CD8-positive, alpha-beta memory T cell (primary cell): Measurements from ENCODE around the gene YWHAE. TPM values are rescaled to one million over a fixed set of nuclear protein-coding genes. Genes with fewer than 3 reads are reported as not detected.
"Not testable (repeated sequence)": the region's sequence is repeated elsewhere in the genome, so short reads cannot be mapped to it uniquely, and the experiment has no call there.

ENCODE experiments used
- CTCF ChIA-PET: fragments of 350-600 bp; sonication (Branson Sonifier 250); formaldehyde crosslinking; loops from one replicate; lab custom pipeline; 2021; ENCODE audit warnings: antibody characterized with exemption; lab: Charles Lee
- POLR2A ChIA-PET: fragments of 350-600 bp; sonication (Branson Sonifier 250); formaldehyde crosslinking; loops from one replicate; lab custom pipeline; 2021; ENCODE audit warnings: antibody characterized with exemption; lab: Charles Lee
- DNase-seq, 5 donors: peaks; one replicate each; pipeline versions ENCODE4 v3.0.0 to v3.0.0-alpha.2; 2020 to 2022; ENCODE audit warnings: mixed read lengths in 1 of 5
- H3K27ac ChIP-seq: one replicate; pipeline ENCODE4 v1.7.0; 2013; ENCODE audit warnings: low read depth, mild to moderate bottlenecking, low read length, moderate library complexity
- H3K27me3 ChIP-seq: 2 replicates; pipeline ENCODE4 v1.7.0; 2013; ENCODE audit warnings: low read length, mild to moderate bottlenecking; ENCODE audit not compliant: insufficient read depth, poor library complexity, severe bottlenecking
- H3K36me3 ChIP-seq: 2 replicates; pipeline ENCODE4 v1.7.0; 2013; ENCODE audit warnings: mild to moderate bottlenecking, low read length, moderate library complexity; ENCODE audit not compliant: insufficient read depth
- H3K4me1 ChIP-seq: 2 replicates; pipeline ENCODE4 v1.7.0; 2013; ENCODE audit warnings: mild to moderate bottlenecking, low read length, moderate library complexity; ENCODE audit not compliant: insufficient read depth
- H3K4me3 ChIP-seq: 2 replicates; pipeline ENCODE4 v1.7.0; 2013; ENCODE audit warnings: mild to moderate bottlenecking, low read length
- H3K9me3 ChIP-seq: 2 replicates; pipeline ENCODE4 v1.7.0; 2013; ENCODE audit warnings: mild to moderate bottlenecking, low read length
- H3K27ac Mint-ChIP-seq, 8 donors: one replicate each; pipeline ENCODE4 v1.8.0; 2020 to 2021; ENCODE audit warnings: mixed read lengths in 8 of 8, mild to moderate bottlenecking in 6 of 8, inconsistent platforms in 3 of 8, moderate library complexity in 3 of 8
- H3K27me3 Mint-ChIP-seq, 2 donors: one replicate each; pipeline ENCODE4 v1.8.0; 2020 to 2021; ENCODE audit warnings: mixed read lengths in 2 of 2, mild to moderate bottlenecking in 1 of 2, moderate library complexity in 1 of 2
- H3K36me3 Mint-ChIP-seq, 3 donors: one replicate each; pipeline ENCODE4 v1.8.0; 2020 to 2021; ENCODE audit warnings: mixed read lengths in 3 of 3, inconsistent platforms in 1 of 3, mild to moderate bottlenecking in 1 of 3
- H3K4me1 Mint-ChIP-seq, 3 donors: one replicate each; pipeline ENCODE4 v1.8.0; 2020 to 2021; ENCODE audit warnings: mixed read lengths in 3 of 3, inconsistent platforms in 1 of 3, mild to moderate bottlenecking in 1 of 3
- H3K4me3 Mint-ChIP-seq, 7 donors: one replicate each; pipeline ENCODE4 v1.8.0; 2020 to 2021; ENCODE audit warnings: mixed read lengths in 7 of 7, mild to moderate bottlenecking in 6 of 7, moderate library complexity in 4 of 7, inconsistent platforms in 2 of 7
- H3K9me3 Mint-ChIP-seq, 5 donors: one replicate each; pipeline ENCODE4 v1.8.0; 2020 to 2022; ENCODE audit warnings: mixed read lengths in 5 of 5, mild to moderate bottlenecking in 3 of 5, moderate library complexity in 2 of 5, inconsistent platforms in 1 of 5
- polyA plus RNA-seq: library from polyadenylated mRNA; unstranded; fragments of 300-500 nt; fragmentation: Illumina TruSeq; gene quantifications from one replicate; pipeline ENCODE4 v1.2.3, GENCODE V29; 2021
- total RNA-seq, 2 experiments: library from RNA; stranded (reverse); gene quantifications; one replicate each; pipeline ENCODE4 v1.2.3, GENCODE V29; 2021

The YWHAE gene
- total and polyA plus RNA-seq, 3 experiments from 2014 or later = 44.0 to 596 (median 579) TPM

DNA sequence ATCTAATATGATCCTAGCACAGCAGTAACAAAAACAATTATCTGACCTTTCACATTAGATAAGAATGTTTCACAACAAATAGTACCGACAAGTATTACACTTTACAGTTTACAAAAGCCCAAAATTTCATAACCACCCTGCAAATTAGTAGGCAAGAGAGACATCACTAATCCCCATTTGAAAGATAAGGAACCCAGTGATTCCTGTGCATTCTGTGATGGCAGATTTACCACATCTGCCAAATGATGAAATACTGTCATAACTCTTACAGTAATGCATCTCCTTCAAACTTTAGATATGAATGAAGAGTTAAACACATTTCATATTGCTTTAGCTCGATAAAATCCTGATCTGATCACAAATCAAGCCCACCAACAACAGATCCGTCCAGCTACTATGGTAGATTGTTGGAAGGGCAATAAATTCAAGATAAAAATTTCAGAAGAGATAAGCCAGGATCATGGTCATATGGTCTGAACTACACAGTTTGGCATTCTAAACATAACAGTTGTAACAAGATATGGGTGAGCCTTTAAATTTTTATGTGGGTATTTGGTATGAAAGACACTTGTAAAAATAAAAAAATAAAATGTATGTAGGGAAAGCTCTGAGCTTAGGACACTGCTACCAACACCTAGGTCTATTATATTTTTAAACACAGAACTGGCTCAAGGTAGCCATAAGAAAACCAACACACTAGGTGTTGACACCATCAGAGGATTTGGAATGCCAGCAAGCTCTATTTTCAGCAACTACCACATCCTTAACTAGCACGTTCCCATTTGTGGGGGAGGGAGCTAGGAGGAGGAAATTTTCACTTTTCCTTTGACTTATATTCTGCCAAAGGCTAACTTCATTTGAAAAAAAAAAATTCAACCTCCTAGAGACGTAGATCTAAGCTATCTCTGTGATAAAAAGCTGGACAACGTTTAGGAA is 9.3 kb downstream of the YWHAE start:
- Histone ChIP-seq H3K4me1 (peaks cover 89% of the 10 kb centered on the region), H3K4me3 (no peak overlapping the region)
- CTCF ChIA-PET = interaction anchor here (1.5 to 3.4 kb wide), 5 partner anchors 11 to 125 kb away, joined by 4 to 16 read pairs (median 5); no protein-coding TSS in a partner anchor

GRCh38 chr17:1387490-1388227 is 12.4 kb downstream of the YWHAE start:
- H3K4me3 ChIP-seq, DNase-seq, H3K9me3 Mint-ChIP-seq, H3K27me3 ChIP-seq, H3K27ac ChIP-seq, H3K36me3 ChIP-seq, POLR2A ChIA-PET, H3K27me3 Mint-ChIP-seq, H3K9me3 ChIP-seq: not testable (repeated sequence)
- peak overlapping the region; percentile 6 to 73 (median 46) for H3K27ac Mint-ChIP-seq
- H3K36me3 Mint-ChIP-seq = peaks cover 0 to 12% (median 0%) of the 10 kb centered on the region in 3 donors
- H3K4me1 Mint-ChIP-seq = peaks cover 60 to 76% (median 68%) of the 10 kb centered on the region in 3 donors
- CTCF ChIA-PET = interaction anchor here (1.1 to 2.5 kb wide), 4 partner anchors 8 to 128 kb away, joined by 3 to 7 read pairs (median 4); no protein-coding TSS in a partner anchor
- H3K4me3 Mint-ChIP-seq = peak overlapping the region in 4 of 7 donors; percentile 6 to 42 (median 26)
- H3K4me1 ChIP-seq = peaks cover 79% of the 10 kb centered on the region

More for the DNA sequence above, 9.3 kb downstream of the YWHAE start:
- H3K9me3 Mint-ChIP-seq = no peaks in the 10 kb centered on the region
- no peaks in the 10 kb centered on the region for H3K27me3 Mint-ChIP-seq
- H3K9me3 ChIP-seq = no peaks in the 10 kb centered on the region
- no peaks in the 10 kb centered on the region for H3K36me3 ChIP-seq
- no peaks in the 10 kb centered on the region for H3K27me3 ChIP-seq
- no peak for DNase-seq
- H3K36me3 Mint-ChIP-seq = peaks cover 0 to 15% (median 0%) of the 10 kb centered on the region in 3 donors
- POLR2A ChIA-PET = interaction anchor here (0.6 to 1.5 kb wide), 2 partner anchors 25 to 65 kb away, joined by 3 to 4 read pairs; no protein-coding TSS in a partner anchor
- H3K4me1 Mint-ChIP-seq = peaks cover 72 to 92% (median 85%) of the 10 kb centered on the region in 3 donors
- no peak overlapping the region for H3K27ac ChIP-seq
- peak overlapping the region in 4 of 7 donors; percentile 1 to 60 (median 26) for H3K4me3 Mint-ChIP-seq
- peak overlapping the region in 7 of 8 donors; percentile 13 to 84 (median 67) for H3K27ac Mint-ChIP-seq

- Mint-ChIP-seq H3K4me3 (peak overlapping the region in 3 of 7 donors; percentile 25 to 69 (median 42)), H3K27ac (peak overlapping the region; percentile 17 to 79 (median 65)), H3K4me1 (peaks cover 54 to 70% (median 63%) of the 10 kb centered on the region in 3 donors)
- CTCF ChIA-PET = interaction anchor here (1.3 to 2.5 kb wide), 2 partner anchors 22 to 129 kb away, joined by 3 to 7 read pairs; no protein-coding TSS in a partner anchor
- H3K36me3 Mint-ChIP-seq, H3K36me3 ChIP-seq, H3K9me3 ChIP-seq, H3K4me3 ChIP-seq, H3K9me3 Mint-ChIP-seq, H3K27me3 ChIP-seq, DNase-seq, H3K27me3 Mint-ChIP-seq, POLR2A ChIA-PET, H3K27ac ChIP-seq: not testable (repeated sequence)
- H3K4me1 ChIP-seq = peaks cover 74% of the 10 kb centered on the region
Measured at GRCh38 chr17:1386675-1387190, 13.3 kb downstream of the YWHAE start.

DNA sequence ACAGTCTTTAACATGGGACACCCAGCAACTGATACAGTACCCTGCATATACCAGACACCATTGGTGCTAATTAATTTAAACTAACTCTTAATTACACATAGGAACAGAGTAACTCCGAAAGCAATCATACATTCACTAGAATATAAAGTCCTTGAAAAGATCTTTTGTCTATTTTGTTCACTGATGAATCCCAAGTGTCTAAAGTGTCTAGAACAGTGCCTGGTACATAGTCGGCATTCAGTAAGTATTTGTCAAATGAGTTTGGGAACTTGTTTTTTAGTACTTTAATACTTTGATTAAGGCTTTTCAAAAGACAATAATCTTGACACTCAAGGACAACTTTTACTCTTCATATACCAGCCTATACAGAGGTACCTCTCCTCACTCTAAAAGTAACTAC is 13.8 kb downstream of the YWHAE start:
- Mint-ChIP-seq H3K27ac (peak overlapping the region; percentile 17 to 79 (median 65)), H3K4me1 (peaks cover 54 to 70% (median 63%) of the 10 kb centered on the region in 3 donors), H3K4me3 (no peak overlapping the region), H3K27me3 (no peaks in the 10 kb centered on the region), H3K36me3 (peaks cover 0 to 14% (median 0%) of the 10 kb centered on the region in 3 donors), H3K9me3 (no peaks in the 10 kb centered on the region)
- Histone ChIP-seq H3K36me3 (no peaks in the 10 kb centered on the region), H3K4me1 (peaks cover 74% of the 10 kb centered on the region), H3K27ac (no peak overlapping the region), H3K4me3 (no peak overlapping the region), H3K9me3 (no peaks in the 10 kb centered on the region), H3K27me3 (no peaks in the 10 kb centered on the region)
- DNase-seq = no peak
- POLR2A ChIA-PET = no interaction called here
- CTCF ChIA-PET = interaction anchor here (0.6 to 2.5 kb wide), 3 partner anchors 21 to 328 kb away, joined by 3 to 7 read pairs (median 3); no protein-coding TSS in a partner anchor

DNA sequence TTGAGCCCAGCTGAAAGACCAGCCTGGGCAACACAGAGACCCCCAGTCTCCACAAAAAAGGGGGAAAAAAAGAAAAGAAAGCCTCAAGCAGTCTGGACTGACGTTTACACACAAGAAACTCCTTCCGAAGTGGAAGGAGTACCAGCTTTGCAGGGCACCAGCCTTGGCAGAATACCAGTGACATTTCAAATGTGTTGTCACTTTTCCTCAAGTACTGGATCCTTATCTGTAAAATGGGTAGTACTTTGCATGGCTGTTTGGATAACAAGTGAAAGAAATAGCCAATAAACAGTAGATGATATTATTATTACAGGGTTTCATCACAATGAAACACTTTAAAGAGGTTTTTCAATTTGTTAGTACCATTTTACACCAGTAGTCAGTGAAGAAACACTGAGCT is 14.2 kb downstream of the YWHAE start:
- no peaks in the 10 kb centered on the region for H3K27me3 Mint-ChIP-seq
- Histone ChIP-seq H3K4me1 (peaks cover 74% of the 10 kb centered on the region), H3K4me3 (no peak overlapping the region), H3K36me3 (no peaks in the 10 kb centered on the region), H3K27me3 (no peaks in the 10 kb centered on the region), H3K9me3 (no peaks in the 10 kb centered on the region), H3K27ac (no peak overlapping the region)
- peaks cover 51 to 70% (median 62%) of the 10 kb centered on the region in 3 donors for H3K4me1 Mint-ChIP-seq
- ChIA-PET CTCF (interaction anchor here (0.6 to 2.5 kb wide), 2 partner anchors 21 to 328 kb away, joined by 3 to 7 read pairs; no protein-coding TSS in a partner anchor), POLR2A (no interaction called here)
- H3K36me3 Mint-ChIP-seq = peaks cover 0 to 14% (median 0%) of the 10 kb centered on the region in 3 donors
- H3K27ac Mint-ChIP-seq = peak overlapping the region in 6 of 8 donors; percentile 21 to 80 (median 55)
- peak overlapping the region in 1 of 7 donors; percentile 15 for H3K4me3 Mint-ChIP-seq
- H3K9me3 Mint-ChIP-seq = no peaks in the 10 kb centered on the region
- no peak for DNase-seq

DNA sequence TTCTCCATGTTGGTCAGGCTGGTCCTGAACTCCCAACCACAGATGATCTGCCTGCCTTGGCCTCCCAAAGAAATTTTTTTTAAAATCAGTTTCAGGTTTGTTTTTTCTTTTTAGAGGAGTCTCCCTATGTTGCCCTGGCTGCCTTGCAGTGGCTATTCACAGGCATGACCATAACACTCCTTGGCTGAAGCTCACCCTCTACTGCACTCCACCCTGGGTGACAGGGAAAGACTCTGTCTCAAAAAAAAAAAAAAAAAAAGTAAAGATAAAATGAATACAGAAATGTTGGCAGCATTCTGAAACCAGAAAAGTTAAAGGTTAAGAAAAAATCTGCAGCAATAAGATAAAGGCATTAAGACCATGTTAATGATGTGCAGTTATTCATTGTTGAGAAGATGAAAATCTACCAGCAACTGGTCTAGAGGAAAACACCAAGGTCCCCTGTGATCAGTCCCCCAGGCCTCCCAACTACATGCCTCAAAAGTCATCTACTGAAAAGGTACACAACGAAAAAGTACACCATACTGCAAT is 15.1 kb downstream of the YWHAE start:
- peak overlapping the region in 3 of 7 donors; percentile 29 to 43 (median 41) for H3K4me3 Mint-ChIP-seq
- H3K27ac Mint-ChIP-seq = peak overlapping the region; percentile 10 to 80 (median 55)
- Histone ChIP-seq H3K4me3 (no peak overlapping the region), H3K36me3 (no peaks in the 10 kb centered on the region), H3K9me3 (no peaks in the 10 kb centered on the region), H3K27me3 (no peaks in the 10 kb centered on the region), H3K27ac (no peak overlapping the region), H3K4me1 (peaks cover 74% of the 10 kb centered on the region)
- H3K36me3 Mint-ChIP-seq = peaks cover 0 to 12% (median 0%) of the 10 kb centered on the region in 3 donors
- no peaks in the 10 kb centered on the region for H3K27me3 Mint-ChIP-seq
- POLR2A ChIA-PET = interaction anchor here (0.6 kb wide), 1 partner anchor 24 kb away, joined by 3 read pairs; no protein-coding TSS in a partner anchor
- DNase-seq = no peak
- CTCF ChIA-PET = interaction anchor here (2.5 kb wide), 1 partner anchor 20 kb away, joined by 7 read pairs; no protein-coding TSS in a partner anchor
- peaks cover 52 to 70% (median 63%) of the 10 kb centered on the region in 3 donors for H3K4me1 Mint-ChIP-seq
- H3K9me3 Mint-ChIP-seq = no peaks in the 10 kb centered on the region

DNA sequence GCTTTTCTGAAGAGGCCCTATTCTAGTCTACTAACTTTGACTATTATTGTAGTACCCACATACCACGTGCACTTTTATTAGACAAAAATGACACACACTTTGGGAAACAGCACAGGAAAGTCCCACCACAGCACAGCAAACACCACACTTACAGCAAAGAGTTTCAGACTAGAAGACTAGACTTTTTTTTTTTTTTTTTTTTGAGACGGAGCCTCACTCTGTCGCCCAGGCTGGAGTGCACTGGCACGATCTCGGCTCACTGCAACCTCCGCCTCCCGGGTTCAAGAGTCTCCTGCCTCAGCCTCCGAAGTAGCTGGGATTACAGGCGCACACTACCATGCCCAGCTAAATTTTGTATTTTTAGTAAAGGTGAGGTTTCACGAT is 20.1 kb downstream of the YWHAE start:
- Mint-ChIP-seq H3K4me1 (peaks cover 65 to 77% (median 74%) of the 10 kb centered on the region in 3 donors), H3K9me3 (no peaks in the 10 kb centered on the region), H3K27ac (peak overlapping the region; percentile 8 to 87 (median 78)), H3K36me3 (peaks cover 0 to 21% (median 1%) of the 10 kb centered on the region in 3 donors), H3K27me3 (peaks cover 0 to 2% of the 10 kb centered on the region in 2 donors), H3K4me3 (peak overlapping the region in 6 of 7 donors; percentile 35 to 88 (median 62))
- no peak overlapping the region for H3K27ac ChIP-seq
- ChIA-PET CTCF (interaction anchor here (1.1 to 3.2 kb wide), 4 partner anchors 9 to 136 kb away, joined by 3 to 19 read pairs (median 8); partner anchors contain the start of gene INPP5K), POLR2A (interaction anchor here (1.0 kb wide), 1 partner anchor 136 kb away, joined by 4 read pairs; the partner anchor contains the start of gene INPP5K)
- peak in 1 of 5 donors; percentile 50 for DNase-seq
- H3K36me3 ChIP-seq = no peaks in the 10 kb centered on the region
- no peaks in the 10 kb centered on the region for H3K9me3 ChIP-seq
- H3K4me3 ChIP-seq = no peak overlapping the region
- no peaks in the 10 kb centered on the region for H3K27me3 ChIP-seq
- peaks cover 83% of the 10 kb centered on the region for H3K4me1 ChIP-seq
